Heart left ventricle (tissue), 16 donors: ENCODE results near the gene TBCE. TPM values are rescaled to one million over a fixed set of nuclear protein-coding genes. Genes with fewer than 3 reads are reported as not detected.
A peak's percentile ranks its signal among the peaks of the same experiment; 100 is the strongest.

ENCODE experiments used
- ATAC-seq, 4 donors: fragments of 200-7000 bp; cut with Tn5 transposase; one replicate each; pipeline ENCODE4 v1.9.1; 2020 to 2022; ENCODE audit warnings: moderate library complexity in 4 of 4, mild to moderate bottlenecking in 3 of 4, moderate number of reproducible peaks in 1 of 4
- DNase-seq, 5 donors: peaks; one replicate each; pipeline ENCODE4 v3.0.0-alpha.2; 2020
- H3K27ac ChIP-seq, 12 donors: fragments of 200-600 bp; sonication (generic) in 4 of 12; one replicate each; pipeline versions ENCODE4 v1.5.0 to v1.8.0; 2016 to 2022; ENCODE audit warnings: mild to moderate bottlenecking in 2 of 12
- H3K27me3 ChIP-seq, 9 donors: fragments of 200-600 bp; sonication (generic) in 2 of 9; one replicate each; pipeline versions ENCODE4 v1.5.1 to v1.8.0; 2016 to 2022; ENCODE audit warnings: mild to moderate bottlenecking in 3 of 9
- H3K36me3 ChIP-seq, 9 donors: fragments of 200-600 bp; sonication (generic) in 2 of 9; one replicate each; pipeline versions ENCODE4 v1.5.0 to v1.8.0; 2018 to 2022; ENCODE audit warnings: mild to moderate bottlenecking in 2 of 9
- H3K4me1 ChIP-seq, 12 donors: fragments of 200-600 bp; sonication (generic) in 4 of 12; one replicate each; pipeline versions ENCODE4 v1.5.0 to v1.8.0; 2016 to 2022; ENCODE audit warnings: mild to moderate bottlenecking in 3 of 12
- H3K4me3 ChIP-seq, 12 donors: fragments of 200-600 bp; sonication (generic) in 4 of 12; one replicate each; pipeline versions ENCODE4 v1.5.0 to v1.8.0; 2017 to 2022; ENCODE audit warnings: mild to moderate bottlenecking in 9 of 12, moderate library complexity in 4 of 12
- H3K9me3 ChIP-seq, 12 donors: fragments of 200-600 bp; sonication (generic) in 4 of 12; one replicate each; pipeline versions ENCODE4 v1.5.0 to v1.8.0; 2016 to 2022; ENCODE audit warnings: mild to moderate bottlenecking in 1 of 12
- CTCF ChIP-seq, 12 donors: fragments of 200-600 bp; sonication (generic) in 4 of 12; IDR thresholded peaks; one replicate each; pipeline versions ENCODE4 v1.5.0 to v1.8.0; 2018 to 2022; ENCODE audit warnings: antibody characterized with exemption in 12 of 12, mild to moderate bottlenecking in 5 of 12
- POLR2A ChIP-seq, 2 donors: fragments of 450-650 bp; IDR thresholded peaks; one replicate each; pipeline ENCODE4 v1.6.1; 2017; ENCODE audit warnings: antibody characterized with exemption in 2 of 2, mild to moderate bottlenecking in 2 of 2, moderate library complexity in 2 of 2
- WGBS, 4 donors: extraction: QIAGEN DNeasy Blood & Tissue Kit in 2 of 4; methylation state at CpG; one replicate each; pipeline versions ENCODE4 v1.1.5 to v1.1.7; 2013 to 2018; 5-methylcytosine and 5-hydroxymethylcytosine counted together
- intact Hi-C, 10 donors: fragments of 100-400 bp; cut with DNase I; formaldehyde crosslinking; loops; one replicate each; pipeline versions ENCODE4 v1.11.1 to v1.14.2; 2022
- polyA plus RNA-seq, 2 donors: library from polyadenylated mRNA; stranded (reverse); fragments of 200-250 nt; gene quantifications; one replicate each; pipeline ENCODE4 v1.2.3, GENCODE V29; 2013
- total RNA-seq, 9 donors: library from RNA; depleted of rRNA in 2 of 9; stranded (reverse); fragments of >200 nt in 2 of 9; fragmentation: NEBNext Ultra II Directional in 3 of 9; extraction: Animal tissue kit (Norgen Biotek cat#: 25700) in 3 of 9; gene quantifications; one replicate each; pipeline versions ENCODE4 v1.1.0 to v1.2.4, GENCODE V29; 2016 to 2023
- donor health status: ischemic (EF 13 %, LVEDD 7.1; RV severe dilation, severe dysfunction).
- donor health status: healthy with polysubstance abuse.
- donor health status: DM: no; HTN: yes; CAD: no.
- donor health status: DM: no; HTN: no; CAD: no.
- donor health status: ischemic (EF 25% LVEDD 6.9; RV normal size, moderate dysfunction).
- donor health status: ischemic (EF 25% LVEDD 5.7; RV mildly dilated, moderate dysfunction).
- donor health status: healthy.
- donor health status: DM: yes; HTN: yes; CAD: no.
- donor health status: ischemic (EF 35%, LVEDD 5.7; RV mildly dilated, moderate dysfunction).
- donor health status: nonischemic (EF 11% LVEDD 7.7; RV severe dilation, severe dysfunction).
- donor health status: DM: yes; HTN: yes; CAD: no.
- donor health status: PGD.
- donor health status: ischemic (EF 29% LVEDD 5.4; RV normal size, mild dysfunction).
- donor health status: nonischemic (EF 23%, LVEDD 6.1; RV moderate dilation, normal function).

Gene TBCE
- total and polyA plus RNA-seq, 11 donors, result 15.2 to 39.5 (median 18.2) TPM

- intact Hi-C loops, result loop anchor here in 9 of 10 donors (5.0 to 10.0 kb wide), 9 partner anchors 40 to 175 kb away; partner anchors contain the start of genes TBCE (in 2 of the 9), B3GALNT2 (in 1 of the 9) and RBM34 (in 1 of the 9)
- peak in 1 of 12 donors; percentile 18 for TF ChIP-seq CTCF (IDR thresholded peaks at IDR 0.05)
- no peak for TF ChIP-seq POLR2A (IDR thresholded peaks at IDR 0.05)
- peak in 2 of 4 donors; percentile 1 to 4 for ATAC-seq
- 0 to 1% (median 0%) methylated on average over 15 to 78 of the region's 78 CpGs for WGBS, 4 donors
- Histone ChIP-seq H3K27me3 (no peaks in the 10 kb centered on the region), H3K9me3 (no peaks in the 10 kb centered on the region), H3K27ac (peak overlapping the region; percentile 87 to 98 (median 96)), H3K4me3 (peak overlapping the region; percentile 75 to 96 (median 92)), H3K36me3 (peaks cover 0 to 9% (median 0%) of the 10 kb centered on the region in 9 donors), H3K4me1 (peaks cover 16 to 77% (median 60%) of the 10 kb centered on the region in 12 donors)
- DNase-seq, result peak; percentile 43 to 74 (median 47)
These were observed 40.3 kb upstream of the TBCE start for GRCh38 chr1:235326719-235327558.

- Histone ChIP-seq H3K4me3 (peak within 1 kb of the TSS; percentile 75 to 96 (median 92)), H3K27ac (peak within 1 kb of the TSS; percentile 91 to 98 (median 96)), H3K9me3 (no peaks in the 10 kb centered on the region), H3K36me3 (peaks cover 0 to 9% (median 0%) of the 10 kb centered on the region in 9 donors), H3K27me3 (no peaks in the 10 kb centered on the region), H3K4me1 (peaks cover 16 to 77% (median 66%) of the 10 kb centered on the region in 12 donors)
- WGBS, 4 donors, result 0 to 1% (median 0%) methylated on average over 30 to 58 of the region's 58 CpGs
- TF ChIP-seq POLR2A (IDR thresholded peaks at IDR 0.05), result peak in 1 of 2 donors; percentile 64
- no peak for TF ChIP-seq CTCF (IDR thresholded peaks at IDR 0.05)
- ATAC-seq (peak; percentile 0 to 28 (median 12)), DNase-seq (peak in 3 of 5 donors; percentile 83 to 89 (median 87))
- intact Hi-C loops, result loop anchor here (1.0 to 10.0 kb wide), 12 partner anchors 39 to 175 kb away; partner anchors contain the start of genes TBCE (in 7 of the 10), B3GALNT2 (in 1 of the 10) and RBM34 (in 1 of the 10)
These were observed 39.5 kb upstream of the TBCE start, which contains the start of gene ARID4B for GRCh38 chr1:235327559-235328270. Gene ARID4B, minus strand, starts transcription at chr1:235328179. Its CDS starts 1,260 bp downstream, at chr1:235326919.

GRCh38 chr1:235328271-235329138 lies 38.7 kb upstream of the TBCE start, which contains the start of gene GGPS1:
Gene GGPS1, plus strand, starts transcription at chr1:235328570. Its CDS starts 6,695 bp downstream, at chr1:235335265.
- DNase-seq (peak; percentile 98 to 99 (median 98)), ATAC-seq (peak; percentile 92 to 96 (median 96))
- no peaks in the 10 kb centered on the region for H3K27me3 ChIP-seq
- peak within 1 kb of the TSS; percentile 75 to 96 (median 92) for H3K4me3 ChIP-seq
- H3K9me3 ChIP-seq, result no peaks in the 10 kb centered on the region
- H3K36me3 ChIP-seq, result peaks cover 0 to 9% (median 0%) of the 10 kb centered on the region in 9 donors
- peaks cover 16 to 70% (median 61%) of the 10 kb centered on the region in 12 donors for H3K4me1 ChIP-seq
- 0% methylated on average over 51 to 54 of the region's 54 CpGs for WGBS, 4 donors
- intact Hi-C loops, result loop anchor here (1.0 to 10.0 kb wide), 12 partner anchors 38 to 174 kb away; partner anchors contain the start of genes TBCE (in 7 of the 10), B3GALNT2 (in 1 of the 10) and RBM34 (in 1 of the 10)
- peak within 1 kb of the TSS; percentile 91 to 98 (median 96) for H3K27ac ChIP-seq
- TF ChIP-seq POLR2A (IDR thresholded peaks at IDR 0.05) (peak in 1 of 2 donors; percentile 78), CTCF (IDR thresholded peaks at IDR 0.05) (peak in 1 of 12 donors; percentile 4)
